Parathyroid adenoma (tissue), 2 donors: Measurements from ENCODE around the gene SCLT1.

Source experiments
- H2AFZ ChIP-seq: fragments of 300-600 bp; sonication (generic); one replicate; pipeline ENCODE4 v1.7.0; 2017; ENCODE audit warnings: antibody characterized with exemption, mild to moderate bottlenecking
- H3K27ac ChIP-seq: fragments of 300-600 bp; sonication (generic); one replicate; pipeline ENCODE4 v1.7.0; 2017
- H3K27me3 ChIP-seq: fragments of 300-600 bp; sonication (generic); one replicate; pipeline ENCODE4 v1.7.0; 2017; ENCODE audit warnings: low read length; ENCODE audit not compliant: control insufficient read depth, insufficient read depth
- H3K36me3 ChIP-seq: fragments of 300-600 bp; sonication (generic); one replicate; pipeline ENCODE4 v1.7.0; 2017; ENCODE audit warnings: low read length; ENCODE audit not compliant: control insufficient read depth, insufficient read depth
- H3K4me1 ChIP-seq: fragments of 300-600 bp; sonication (generic); one replicate; pipeline ENCODE4 v1.7.0; 2017; ENCODE audit warnings: control low read depth
- H3K4me2 ChIP-seq: fragments of 300-600 bp; sonication (generic); one replicate; pipeline ENCODE4 v1.7.0; 2017; ENCODE audit warnings: low read length
- H3K4me3 ChIP-seq: fragments of 300-600 bp; sonication (generic); one replicate; pipeline ENCODE4 v1.7.0; 2017; ENCODE audit warnings: low read depth, low read length
- H3K79me2 ChIP-seq: fragments of 300-600 bp; sonication (generic); one replicate; pipeline ENCODE4 v1.7.0; 2017; ENCODE audit warnings: control low read depth
- H3K9ac ChIP-seq: fragments of 300-600 bp; sonication (generic); one replicate; pipeline ENCODE4 v1.7.0; 2017; ENCODE audit warnings: mild to moderate bottlenecking
- H3K9me3 ChIP-seq: fragments of 300-600 bp; sonication (generic); one replicate; pipeline ENCODE4 v1.7.0; 2017; ENCODE audit warnings: low read length; ENCODE audit not compliant: control insufficient read depth
- TF ChIP-seq, protein P1 (sequence below): fragments of 300-600 bp; sonication (generic); IDR thresholded peaks from one replicate; pipeline ENCODE4 v1.7.0; 2017; ENCODE audit warnings: antibody characterized with exemption, mild to moderate bottlenecking
- donor health status: primary hyperparathyroidism.

SCLT1 gene

DNA sequence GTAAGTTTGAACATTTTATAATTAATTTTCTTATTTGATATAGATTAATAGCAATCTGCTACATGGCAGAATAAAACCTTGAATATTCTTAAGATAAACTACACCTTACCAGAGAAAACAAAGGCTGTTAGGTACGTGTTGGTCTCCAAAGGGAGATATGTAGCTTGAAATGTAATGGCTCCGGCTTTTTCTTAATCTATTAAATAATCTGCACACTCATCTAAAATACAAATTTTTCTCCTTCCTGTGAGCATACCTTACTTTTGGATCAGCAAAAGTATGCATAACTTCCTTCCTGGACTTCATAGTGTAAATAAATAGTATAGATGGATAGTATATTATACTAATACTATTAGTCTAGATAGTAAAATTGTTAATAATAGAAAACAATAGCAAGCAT lies 142.5 kb downstream of the SCLT1 start:
- Histone ChIP-seq H3K36me3 (no peaks in the 10 kb centered on the region), H3K79me2 (no peaks in the 10 kb centered on the region), H3K9ac (no peak overlapping the region), H3K4me1 (no peaks in the 10 kb centered on the region), H3K9me3 (no peaks in the 10 kb centered on the region), H3K27ac (no peak overlapping the region), H3K4me3 (no peak overlapping the region), H3K4me2 (no peak overlapping the region), H3K27me3 (no peaks in the 10 kb centered on the region), H2AFZ (no peak overlapping the region)
- TF ChIP-seq, protein P1, sequence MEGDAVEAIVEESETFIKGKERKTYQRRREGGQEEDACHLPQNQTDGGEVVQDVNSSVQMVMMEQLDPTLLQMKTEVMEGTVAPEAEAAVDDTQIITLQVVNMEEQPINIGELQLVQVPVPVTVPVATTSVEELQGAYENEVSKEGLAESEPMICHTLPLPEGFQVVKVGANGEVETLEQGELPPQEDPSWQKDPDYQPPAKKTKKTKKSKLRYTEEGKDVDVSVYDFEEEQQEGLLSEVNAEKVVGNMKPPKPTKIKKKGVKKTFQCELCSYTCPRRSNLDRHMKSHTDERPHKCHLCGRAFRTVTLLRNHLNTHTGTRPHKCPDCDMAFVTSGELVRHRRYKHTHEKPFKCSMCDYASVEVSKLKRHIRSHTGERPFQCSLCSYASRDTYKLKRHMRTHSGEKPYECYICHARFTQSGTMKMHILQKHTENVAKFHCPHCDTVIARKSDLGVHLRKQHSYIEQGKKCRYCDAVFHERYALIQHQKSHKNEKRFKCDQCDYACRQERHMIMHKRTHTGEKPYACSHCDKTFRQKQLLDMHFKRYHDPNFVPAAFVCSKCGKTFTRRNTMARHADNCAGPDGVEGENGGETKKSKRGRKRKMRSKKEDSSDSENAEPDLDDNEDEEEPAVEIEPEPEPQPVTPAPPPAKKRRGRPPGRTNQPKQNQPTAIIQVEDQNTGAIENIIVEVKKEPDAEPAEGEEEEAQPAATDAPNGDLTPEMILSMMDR, result no peak

DNA sequence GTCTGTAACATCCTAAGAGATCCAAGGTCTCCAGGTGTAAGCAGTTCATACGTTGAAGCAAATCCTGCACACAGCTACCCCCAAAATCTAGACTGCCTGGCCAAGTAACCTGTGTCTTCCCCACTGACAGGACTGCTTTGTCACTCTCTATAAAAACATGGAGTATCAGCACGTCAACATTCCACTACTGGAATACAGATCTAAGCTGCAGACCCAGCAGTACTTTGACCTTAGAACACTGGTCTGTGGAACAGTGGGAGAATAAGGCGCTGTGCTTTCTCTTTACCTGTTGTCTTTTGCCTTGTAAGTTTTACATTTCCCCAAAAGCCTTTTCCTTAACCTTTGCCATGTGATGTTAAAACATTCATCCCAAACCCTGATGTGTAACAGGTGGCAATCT lies 146.4 kb downstream of the SCLT1 start:
- no peak overlapping the region for H2AFZ ChIP-seq
- H3K27me3 ChIP-seq, result no peaks in the 10 kb centered on the region
- no peaks in the 10 kb centered on the region for H3K4me1 ChIP-seq
- H3K4me2 ChIP-seq, result no peak overlapping the region
- no peak overlapping the region for H3K4me3 ChIP-seq
- TF ChIP-seq, protein P1, result no peak
- H3K9ac ChIP-seq, result no peak overlapping the region
- H3K79me2 ChIP-seq, result no peaks in the 10 kb centered on the region
- H3K9me3 ChIP-seq, result no peaks in the 10 kb centered on the region
- no peak overlapping the region for H3K27ac ChIP-seq
- H3K36me3 ChIP-seq, result no peaks in the 10 kb centered on the region

DNA sequence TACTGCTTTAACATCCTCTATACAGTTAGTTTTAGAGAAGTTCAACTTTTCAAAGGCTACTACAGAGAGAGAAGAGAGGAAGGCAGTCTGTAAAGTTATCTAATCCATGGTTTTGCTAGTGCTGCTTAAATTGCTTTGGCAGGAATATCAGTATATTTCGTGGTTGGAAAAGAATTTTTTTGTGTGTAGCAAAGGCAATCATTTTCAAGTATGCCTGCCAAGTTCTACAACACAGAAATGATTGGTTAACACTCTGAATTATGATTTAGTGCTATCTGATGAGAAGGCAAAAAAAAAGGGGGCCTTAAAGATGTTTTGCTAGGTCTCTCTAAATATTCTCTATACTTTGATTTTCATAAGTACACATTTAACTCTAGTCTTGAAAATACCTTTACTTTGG lies 150.7 kb downstream of the SCLT1 start:
- H3K4me2 ChIP-seq, result no peak overlapping the region
- no peak overlapping the region for H3K27ac ChIP-seq
- H2AFZ ChIP-seq, result no peak overlapping the region
- no peaks in the 10 kb centered on the region for H3K36me3 ChIP-seq
- H3K4me3 ChIP-seq, result no peak overlapping the region
- H3K4me1 ChIP-seq, result no peaks in the 10 kb centered on the region
- H3K9me3 ChIP-seq, result no peaks in the 10 kb centered on the region
- TF ChIP-seq, protein P1, result no peak
- no peaks in the 10 kb centered on the region for H3K79me2 ChIP-seq
- no peaks in the 10 kb centered on the region for H3K27me3 ChIP-seq
- no peak overlapping the region for H3K9ac ChIP-seq

DNA sequence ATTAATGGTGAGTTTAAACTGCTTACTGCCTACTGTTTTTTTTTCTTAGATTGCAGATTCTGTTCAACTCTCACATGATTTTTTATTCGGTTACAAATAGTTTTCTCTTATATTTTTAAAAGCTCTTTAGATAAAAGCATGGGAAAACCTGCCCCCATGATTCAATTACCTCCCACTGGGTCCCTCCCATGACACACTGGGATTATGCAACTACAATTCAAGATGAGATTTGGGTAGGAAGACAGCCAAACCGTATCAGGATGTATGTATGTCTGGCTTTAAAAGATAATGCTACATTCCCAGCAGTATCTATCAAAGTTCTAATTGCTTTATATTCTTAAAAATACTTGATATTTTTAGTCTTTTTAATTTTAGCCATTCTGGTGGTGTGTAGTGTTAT lies 152.4 kb downstream of the SCLT1 start:
- TF ChIP-seq, protein P1, result no peak
- Histone ChIP-seq H3K9me3 (no peaks in the 10 kb centered on the region), H3K4me1 (no peaks in the 10 kb centered on the region), H3K27me3 (no peaks in the 10 kb centered on the region), H3K4me2 (no peak overlapping the region), H2AFZ (no peak overlapping the region), H3K4me3 (no peak overlapping the region), H3K9ac (no peak overlapping the region), H3K36me3 (no peaks in the 10 kb centered on the region), H3K27ac (no peak overlapping the region), H3K79me2 (no peaks in the 10 kb centered on the region)

DNA sequence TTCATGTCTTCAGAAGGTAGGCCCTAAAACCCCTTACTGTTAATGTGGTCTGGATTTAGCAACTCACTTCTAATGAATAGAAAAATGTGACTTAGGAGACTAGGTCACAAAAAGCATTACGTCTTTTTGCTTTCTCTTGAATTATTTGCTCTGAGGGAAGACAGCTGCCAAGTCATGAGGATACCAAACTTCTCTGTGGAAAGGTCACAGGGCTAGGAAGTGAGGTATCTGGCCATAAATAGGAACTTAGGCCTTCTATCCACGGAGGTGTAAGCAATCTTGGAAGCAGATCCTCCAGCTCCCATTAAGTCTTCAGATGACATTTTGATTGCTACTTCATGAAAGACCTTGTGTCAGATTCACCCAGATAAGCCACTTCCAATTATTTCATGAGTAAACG lies 163.3 kb downstream of the SCLT1 start:
- Histone ChIP-seq H3K27ac (no peak overlapping the region), H3K4me2 (no peak overlapping the region), H3K27me3 (no peaks in the 10 kb centered on the region), H3K9me3 (no peaks in the 10 kb centered on the region), H3K4me3 (no peak overlapping the region), H2AFZ (no peak overlapping the region), H3K9ac (no peak overlapping the region), H3K4me1 (no peaks in the 10 kb centered on the region), H3K79me2 (no peaks in the 10 kb centered on the region), H3K36me3 (no peaks in the 10 kb centered on the region)
- TF ChIP-seq, protein P1, result no peak
